ENCODE measurements around the gene TLCD2. TPM values are rescaled to one million over a fixed set of nuclear protein-coding genes. Genes with fewer than 3 reads are reported as not detected.

Gene TLCD2
- total and polyA plus RNA-seq, 2 of the 13 experiments (the other 11 are each of a cell fraction or from before 2014, with no cell fraction given), result 0.90 to 1.1 TPM

- TF ChIP-seq, protein P1, sequence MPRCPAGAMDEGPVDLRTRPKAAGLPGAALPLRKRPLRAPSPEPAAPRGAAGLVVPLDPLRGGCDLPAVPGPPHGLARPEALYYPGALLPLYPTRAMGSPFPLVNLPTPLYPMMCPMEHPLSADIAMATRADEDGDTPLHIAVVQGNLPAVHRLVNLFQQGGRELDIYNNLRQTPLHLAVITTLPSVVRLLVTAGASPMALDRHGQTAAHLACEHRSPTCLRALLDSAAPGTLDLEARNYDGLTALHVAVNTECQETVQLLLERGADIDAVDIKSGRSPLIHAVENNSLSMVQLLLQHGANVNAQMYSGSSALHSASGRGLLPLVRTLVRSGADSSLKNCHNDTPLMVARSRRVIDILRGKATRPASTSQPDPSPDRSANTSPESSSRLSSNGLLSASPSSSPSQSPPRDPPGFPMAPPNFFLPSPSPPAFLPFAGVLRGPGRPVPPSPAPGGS (CRISPR knock-in tag; IDR thresholded peaks at IDR 0.05), result no peak
- peak; percentile 25; the same call in 1 of the 2 replicates for TF ChIP-seq BCL6 (CRISPR knock-in tag; IDR thresholded peaks at IDR 0.05)
- TF ChIP-seq HOXA9 (CRISPR knock-in tag; IDR thresholded peaks at IDR 0.05; ENCODE audit: borderline replicate concordance), result no peak
- TF ChIP-seq, protein P2, sequence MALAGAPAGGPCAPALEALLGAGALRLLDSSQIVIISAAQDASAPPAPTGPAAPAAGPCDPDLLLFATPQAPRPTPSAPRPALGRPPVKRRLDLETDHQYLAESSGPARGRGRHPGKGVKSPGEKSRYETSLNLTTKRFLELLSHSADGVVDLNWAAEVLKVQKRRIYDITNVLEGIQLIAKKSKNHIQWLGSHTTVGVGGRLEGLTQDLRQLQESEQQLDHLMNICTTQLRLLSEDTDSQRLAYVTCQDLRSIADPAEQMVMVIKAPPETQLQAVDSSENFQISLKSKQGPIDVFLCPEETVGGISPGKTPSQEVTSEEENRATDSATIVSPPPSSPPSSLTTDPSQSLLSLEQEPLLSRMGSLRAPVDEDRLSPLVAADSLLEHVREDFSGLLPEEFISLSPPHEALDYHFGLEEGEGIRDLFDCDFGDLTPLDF (CRISPR knock-in tag; IDR thresholded peaks at IDR 0.05), result no peak
- TF ChIP-seq MIXL1 (CRISPR knock-in tag; IDR thresholded peaks at IDR 0.05), result no peak
- no peak; the same call in 1 of the 2 replicates for TF ChIP-seq SOX13 (IDR thresholded peaks at IDR 0.05)
- TF ChIP-seq SOX13 (CRISPR knock-in tag; conservative IDR thresholded peaks at IDR 0.05 in 1 of 2, IDR thresholded peaks at IDR 0.05 in 1 of 2), result peak in 1 of 2 experiments; percentile 21; a peak in 1 of 4 replicates
- no peak for TF ChIP-seq IKZF1 (IDR thresholded peaks at IDR 0.05)
- 0 out of 2 replicates have a peak, but pooled peaks have one; percentile 4 for TF ChIP-seq ARNTL (CRISPR knock-in tag; IDR thresholded peaks at IDR 0.05)
- peak; percentile 51; the same call in 1 of the 2 replicates for TF ChIP-seq KDM5A (IDR thresholded peaks at IDR 0.05; ENCODE audit: borderline replicate concordance, low read length)
- no peak for TF ChIP-seq FLYWCH1 (CRISPR knock-in tag; IDR thresholded peaks at IDR 0.05)
- TF ChIP-seq MED8 (CRISPR knock-in tag; IDR thresholded peaks at IDR 0.05; ENCODE audit: insufficient replicate concordance), result no peak
- no peak for TF ChIP-seq MBD4 (IDR thresholded peaks at IDR 0.05; ENCODE audit: borderline replicate concordance, low read length)
- TF ChIP-seq ZNF572 (CRISPR knock-in tag; IDR thresholded peaks at IDR 0.05), result no peak
- TF ChIP-seq BRD4 (CRISPR knock-in tag; IDR thresholded peaks at IDR 0.05), result no peak
- TF ChIP-seq ZFAT (CRISPR knock-in tag; conservative IDR thresholded peaks at IDR 0.05), result no peak
- TF ChIP-seq BHLHE40 (IDR thresholded peaks at IDR 0.05; ENCODE audit: low read length), result peak; percentile 55
- TF ChIP-seq ZNF556 (CRISPR knock-in tag; IDR thresholded peaks at IDR 0.05; ENCODE audit: borderline replicate concordance), result 0 out of 2 replicates have a peak, but pooled peaks have one; percentile 14
- TF ChIP-seq ZNF225 (CRISPR knock-in tag; IDR thresholded peaks at IDR 0.05), result no peak
- no peak for TF ChIP-seq NCOA5 (CRISPR knock-in tag; IDR thresholded peaks at IDR 0.05)
- TF ChIP-seq TRAFD1 (CRISPR knock-in tag; IDR thresholded peaks at IDR 0.05; ENCODE audit: borderline replicate concordance), result no peak
- TF ChIP-seq CREB1 (IDR thresholded peaks at IDR 0.05), result no peak; the same call in 1 of the 2 replicates
- peak; percentile 56 for TF ChIP-seq CREB1 (CRISPR knock-in tag; IDR thresholded peaks at IDR 0.05)
- TF ChIP-seq KMT2A (CRISPR knock-in tag; IDR thresholded peaks at IDR 0.05), result peak; percentile 25; the same call in 1 of the 2 replicates
- TF ChIP-seq HNF4G (IDR thresholded peaks at IDR 0.05; ENCODE audit: borderline replicate concordance, low read depth, low read length), result peak; percentile 66; the same call in 1 of the 2 replicates
- peak; percentile 6; the same call in 1 of the 2 replicates for TF ChIP-seq HNF4G (CRISPR knock-in tag; IDR thresholded peaks at IDR 0.05; ENCODE audit: borderline replicate concordance, low read depth)
- TF ChIP-seq SSRP1 (CRISPR knock-in tag; IDR thresholded peaks at IDR 0.05), result no peak
- TF ChIP-seq PPARG (CRISPR knock-in tag; conservative IDR thresholded peaks at IDR 0.05), result no peak
Observed at GRCh38 chr17:1716912-1717695, 6.9 kb upstream of the TLCD2 start (continued).

Data from HepG2 (cell line).